ENCODE data around the gene ACACA.

- no peak for TF ChIP-seq CTCF (IDR thresholded peaks at IDR 0.05; ENCODE audit: extremely low read depth in 1 of 2, insufficient read depth in 1 of 2, low read depth in 1 of 2, low read length in 2 of 2)
- TF ChIP-seq POLR2A (IDR thresholded peaks at IDR 0.05; ENCODE audit: low read depth, low read length) = no peak
Measured at GRCh38 chr17:37098910-37099664, 307.5 kb downstream of the ACACA start.

Measured in endothelial cell of umbilical vein (primary cell).